OCI-LY7 (cell line): ENCODE data around the gene EEIG2.

Source experiments
- EZH2phosphoT487 ChIP-seq: fragments of 200-600 bp; sonication (generic); IDR thresholded peaks from 2 replicates; pipeline ENCODE4 v1.6.1; 2018; ENCODE audit warnings: low read depth, borderline replicate concordance, mild to moderate bottlenecking, mixed run types, antibody characterized with exemption, low read length, moderate library complexity, mixed read lengths
- TF ChIP-seq, protein P1 (sequence below): fragments of 200-600 bp; sonication (generic); conservative IDR thresholded peaks from 2 replicates; pipeline ENCODE4 v1.5.1; 2014; ENCODE audit warnings: mild to moderate bottlenecking, antibody characterized with exemption, low read length, moderate library complexity, mixed read lengths

GRCh38 chr1:108569097-108569728 is 9.3 kb downstream of the EEIG2 start:
- TF ChIP-seq, protein P1, sequence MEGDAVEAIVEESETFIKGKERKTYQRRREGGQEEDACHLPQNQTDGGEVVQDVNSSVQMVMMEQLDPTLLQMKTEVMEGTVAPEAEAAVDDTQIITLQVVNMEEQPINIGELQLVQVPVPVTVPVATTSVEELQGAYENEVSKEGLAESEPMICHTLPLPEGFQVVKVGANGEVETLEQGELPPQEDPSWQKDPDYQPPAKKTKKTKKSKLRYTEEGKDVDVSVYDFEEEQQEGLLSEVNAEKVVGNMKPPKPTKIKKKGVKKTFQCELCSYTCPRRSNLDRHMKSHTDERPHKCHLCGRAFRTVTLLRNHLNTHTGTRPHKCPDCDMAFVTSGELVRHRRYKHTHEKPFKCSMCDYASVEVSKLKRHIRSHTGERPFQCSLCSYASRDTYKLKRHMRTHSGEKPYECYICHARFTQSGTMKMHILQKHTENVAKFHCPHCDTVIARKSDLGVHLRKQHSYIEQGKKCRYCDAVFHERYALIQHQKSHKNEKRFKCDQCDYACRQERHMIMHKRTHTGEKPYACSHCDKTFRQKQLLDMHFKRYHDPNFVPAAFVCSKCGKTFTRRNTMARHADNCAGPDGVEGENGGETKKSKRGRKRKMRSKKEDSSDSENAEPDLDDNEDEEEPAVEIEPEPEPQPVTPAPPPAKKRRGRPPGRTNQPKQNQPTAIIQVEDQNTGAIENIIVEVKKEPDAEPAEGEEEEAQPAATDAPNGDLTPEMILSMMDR: no peak
- TF ChIP-seq EZH2phosphoT487: no peak
